HAP-1 (cell line): ENCODE results near the gene BPIFA1.
A peak's percentile ranks its signal among the peaks of the same experiment; 100 is the strongest.

Experiments used
- DNase-seq, 2 experiments: peaks; one replicate each; pipeline ENCODE4 v3.0.0-alpha.2; 2016 to 2020; ENCODE audit warnings: low spot score in 2 of 2
- H3K27me3 ChIP-seq: fragments of 250-450 bp; sonication (Bioruptor Pico); 2 replicates; pipeline ENCODE4 v1.5.1; 2020; ENCODE audit warnings: low read depth, mild to moderate bottlenecking, moderate library complexity
- H3K36me3 ChIP-seq: fragments of 250-450 bp; sonication (Bioruptor Pico); replicated peaks from 2 replicates; pipeline ENCODE4 v1.5.1; 2020; ENCODE audit warnings: mild to moderate bottlenecking
- H3K4me1 ChIP-seq: fragments of 250-450 bp; sonication (Bioruptor Pico); 2 replicates; pipeline ENCODE4 v1.5.1; 2020; ENCODE audit warnings: mild to moderate bottlenecking
- H3K4me3 ChIP-seq: fragments of 250-450 bp; sonication (Bioruptor Pico); 2 replicates; pipeline ENCODE4 v1.5.1; 2020; ENCODE audit warnings: mild to moderate bottlenecking, moderate library complexity
- H3K9me3 ChIP-seq: fragments of 250-450 bp; sonication (Bioruptor Pico); 2 replicates; pipeline ENCODE4 v1.5.1; 2020; ENCODE audit warnings: mild to moderate bottlenecking, moderate library complexity
- in situ Hi-C: fragments of 300-500 bp; cut with MboI; formaldehyde crosslinking; loops from 3 replicates; pipeline ENCODE4 v1.14.3; 2020; ENCODE audit warnings: low sequenced_read_pairs, inconsistent platforms, mixed read lengths

Gene BPIFA1

DNA sequence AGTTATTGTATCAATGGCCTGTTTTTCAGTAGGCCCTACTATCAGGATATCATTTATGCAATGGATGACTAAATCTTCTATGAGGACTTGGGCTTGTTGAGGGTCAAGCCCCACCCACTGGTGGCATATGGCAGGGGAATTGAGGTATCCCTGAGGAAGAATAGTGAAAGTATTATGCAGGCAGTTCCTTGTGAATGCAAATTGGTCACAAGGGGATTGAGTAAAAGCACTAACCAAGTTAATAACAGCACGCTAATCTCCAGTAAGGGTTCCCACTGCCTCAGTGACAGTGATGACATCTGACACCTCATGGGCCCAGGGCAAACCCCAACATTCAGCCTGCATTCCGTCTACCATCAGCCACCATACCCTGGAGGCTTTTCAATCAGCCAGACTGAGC, 14.9 kb downstream of the BPIFA1 start:
- Histone ChIP-seq H3K4me1 (no peaks in the 10 kb centered on the region), H3K4me3 (no peak overlapping the region), H3K27me3 (no peaks in the 10 kb centered on the region), H3K9me3 (no peaks in the 10 kb centered on the region), H3K36me3 (no peaks in the 10 kb centered on the region)
- in situ Hi-C loops = no loop called here
- DNase-seq = peak; percentile 33 to 38

DNA sequence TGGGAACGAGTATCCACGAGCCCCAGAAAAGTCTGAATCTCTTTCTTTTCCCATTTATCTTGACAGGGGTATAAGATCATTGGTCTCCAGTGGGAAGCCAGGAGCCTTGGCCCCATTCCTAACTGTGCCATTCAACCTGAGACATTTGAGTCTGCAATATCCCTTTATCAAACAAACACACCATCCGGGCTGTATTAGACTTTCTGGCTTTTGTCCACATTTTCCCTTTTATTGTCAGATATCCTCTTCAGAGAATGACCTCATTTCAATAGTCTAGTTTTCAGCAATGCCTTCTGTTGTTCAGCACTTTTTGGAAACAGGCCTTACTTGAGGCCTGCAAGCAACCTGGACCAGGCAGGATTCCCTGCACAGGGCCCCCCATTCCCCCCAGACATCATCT, 15.7 kb downstream of the BPIFA1 start:
- Histone ChIP-seq H3K4me3 (no peak overlapping the region), H3K27me3 (no peaks in the 10 kb centered on the region), H3K9me3 (no peaks in the 10 kb centered on the region), H3K36me3 (no peaks in the 10 kb centered on the region), H3K4me1 (no peaks in the 10 kb centered on the region)
- in situ Hi-C loops = no loop called here
- DNase-seq = no peak

DNA sequence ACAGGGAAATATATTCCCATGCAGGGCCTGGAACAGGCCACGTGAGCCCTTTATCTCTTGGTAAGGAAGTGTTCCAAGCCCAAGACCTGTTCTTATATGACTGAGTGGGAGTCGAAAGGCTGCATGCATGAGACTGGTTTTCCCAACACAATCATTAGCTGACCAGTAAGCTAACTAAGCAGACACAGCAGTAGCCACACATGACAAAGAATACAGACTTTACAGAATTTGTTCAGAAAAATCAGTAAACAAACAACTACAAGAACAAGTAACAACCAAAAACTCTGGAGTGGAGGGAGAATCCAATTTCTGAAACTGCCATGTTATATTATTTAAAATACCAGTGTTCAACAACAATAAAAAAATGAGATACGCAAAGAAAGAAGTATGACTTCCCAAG, 16.7 kb downstream of the BPIFA1 start:
- in situ Hi-C loops = no loop called here
- DNase-seq = no peak
- Histone ChIP-seq H3K27me3 (no peaks in the 10 kb centered on the region), H3K4me1 (no peaks in the 10 kb centered on the region), H3K4me3 (no peak overlapping the region), H3K9me3 (no peaks in the 10 kb centered on the region), H3K36me3 (no peaks in the 10 kb centered on the region)

DNA sequence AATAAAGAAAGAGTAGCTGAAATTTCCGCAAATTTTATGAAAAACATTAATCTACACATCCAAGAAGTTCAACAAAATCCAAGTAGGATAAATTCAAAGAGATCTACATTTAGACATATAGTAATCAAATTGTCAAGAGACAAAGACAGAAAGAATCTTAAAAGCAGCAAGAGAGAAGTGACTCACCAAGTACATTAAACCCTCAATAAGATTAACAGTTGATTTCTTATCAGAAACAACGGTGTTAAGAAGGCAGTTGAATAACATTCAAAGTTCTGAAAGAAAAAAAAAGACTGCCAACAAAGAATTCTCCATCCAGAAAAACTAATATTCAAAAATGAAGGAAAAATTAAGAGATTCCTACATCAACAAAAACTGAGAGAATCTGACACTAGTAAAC, 19.2 kb downstream of the BPIFA1 start:
- Histone ChIP-seq H3K4me1 (no peaks in the 10 kb centered on the region), H3K4me3 (no peak overlapping the region), H3K36me3 (no peaks in the 10 kb centered on the region), H3K9me3 (no peaks in the 10 kb centered on the region), H3K27me3 (no peaks in the 10 kb centered on the region)
- DNase-seq = no peak
- in situ Hi-C loops = no loop called here

DNA sequence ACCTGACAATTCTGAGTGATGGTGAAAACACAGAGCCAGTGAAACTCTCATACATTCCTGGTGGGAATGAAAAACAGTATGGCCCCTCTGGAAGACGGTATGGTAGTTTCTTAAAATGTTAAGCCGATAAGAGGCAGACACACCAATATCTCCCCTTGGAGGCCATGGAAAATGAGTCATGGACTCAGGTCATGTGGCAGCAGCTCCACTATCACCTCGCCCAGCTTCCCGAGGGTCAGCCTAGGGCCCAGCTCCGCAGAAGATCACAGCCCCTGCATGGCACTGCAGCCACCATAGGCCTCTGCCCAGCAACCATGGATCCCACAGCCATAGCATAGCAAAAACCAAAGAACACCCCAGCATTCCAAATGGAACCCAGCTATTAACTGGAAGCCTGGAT, 21.4 kb downstream of the BPIFA1 start:
- Histone ChIP-seq H3K9me3 (no peaks in the 10 kb centered on the region), H3K4me3 (no peak overlapping the region), H3K4me1 (no peaks in the 10 kb centered on the region), H3K36me3 (no peaks in the 10 kb centered on the region), H3K27me3 (no peaks in the 10 kb centered on the region; the same call in 1 of the 2 replicates)
- in situ Hi-C loops = no loop called here
- no peak for DNase-seq

DNA sequence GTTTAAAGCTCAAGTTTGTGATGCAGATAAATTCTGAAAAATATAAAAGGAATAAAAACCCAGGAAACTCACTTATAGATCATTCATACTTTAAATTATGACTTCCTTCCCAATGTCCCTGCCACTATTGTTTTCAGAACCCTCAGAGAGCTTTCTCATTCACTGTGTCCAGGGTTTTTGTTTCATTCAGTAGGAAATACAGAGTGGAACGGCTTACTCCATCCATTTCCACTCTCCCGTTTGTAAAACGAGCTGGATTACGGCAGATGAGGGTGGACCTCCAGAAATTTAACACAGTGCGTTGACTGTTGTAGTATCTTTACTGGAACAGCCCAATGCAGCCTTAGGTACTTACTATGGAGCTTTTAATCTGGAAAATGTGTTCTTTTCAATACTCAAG, 23.6 kb downstream of the BPIFA1 start:
- Histone ChIP-seq H3K4me3 (no peak overlapping the region), H3K36me3 (no peaks in the 10 kb centered on the region), H3K9me3 (no peaks in the 10 kb centered on the region), H3K4me1 (no peaks in the 10 kb centered on the region), H3K27me3 (peaks cover 2% of the 10 kb centered on the region; the same call in 1 of the 2 replicates)
- in situ Hi-C loops = no loop called here
- DNase-seq = no peak

DNA sequence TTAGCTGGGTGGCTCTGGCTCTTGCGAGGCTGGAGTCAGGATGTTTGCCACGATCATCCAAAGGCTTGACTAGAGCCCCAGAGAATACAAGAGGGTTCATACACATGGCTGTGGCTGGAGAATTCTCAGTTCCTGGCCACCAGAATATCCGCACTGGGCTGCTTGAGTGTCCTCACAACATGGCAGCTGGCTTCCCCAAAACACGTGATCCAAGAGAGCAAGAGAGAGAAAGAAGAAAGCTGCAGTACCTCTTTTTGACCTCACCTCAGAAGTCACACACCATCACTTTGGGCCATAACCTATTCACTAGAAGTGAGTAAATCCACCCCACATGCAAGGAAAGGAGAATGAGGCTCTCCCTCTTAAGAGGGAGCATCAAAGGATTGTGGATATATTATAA, 25.7 kb downstream of the BPIFA1 start:
- no peak overlapping the region for H3K4me3 ChIP-seq
- DNase-seq = no peak
- H3K27me3 ChIP-seq = peaks cover 5% of the 10 kb centered on the region; the same call in 1 of the 2 replicates
- H3K4me1 ChIP-seq = no peaks in the 10 kb centered on the region
- in situ Hi-C loops = loop anchor here (10.0 kb wide), 1 partner anchor 63 kb away; no protein-coding TSS in a partner anchor
- no peaks in the 10 kb centered on the region for H3K36me3 ChIP-seq
- no peaks in the 10 kb centered on the region for H3K9me3 ChIP-seq

DNA sequence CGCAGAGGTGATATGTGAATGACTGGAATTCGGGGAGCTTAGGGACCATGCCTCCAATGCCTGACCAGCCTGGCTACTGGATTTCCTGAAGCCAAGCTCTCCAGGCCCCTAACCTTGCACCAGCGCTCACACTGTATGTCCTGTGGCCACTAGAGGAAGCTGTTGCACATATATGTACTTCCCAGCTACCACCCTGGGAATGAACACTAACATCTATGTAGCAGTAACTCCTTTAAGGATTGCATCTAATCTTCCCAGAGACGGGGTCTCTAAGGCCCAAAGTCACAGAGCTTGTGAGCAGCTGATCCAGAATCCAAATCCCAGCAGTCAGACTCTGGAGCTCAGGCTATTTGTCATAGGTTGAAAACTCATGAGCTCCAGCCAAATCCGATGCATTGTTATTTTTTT, 26.9 kb downstream of the BPIFA1 start:
- Histone ChIP-seq H3K27me3 (peaks cover 5% of the 10 kb centered on the region; the same call in 1 of the 2 replicates), H3K4me1 (no peaks in the 10 kb centered on the region), H3K36me3 (no peaks in the 10 kb centered on the region), H3K9me3 (no peaks in the 10 kb centered on the region), H3K4me3 (no peak overlapping the region)
- peak; percentile 46 to 66 for DNase-seq
- in situ Hi-C loops = loop anchor here (10.0 kb wide), 1 partner anchor 62 kb away; no protein-coding TSS in a partner anchor

DNA sequence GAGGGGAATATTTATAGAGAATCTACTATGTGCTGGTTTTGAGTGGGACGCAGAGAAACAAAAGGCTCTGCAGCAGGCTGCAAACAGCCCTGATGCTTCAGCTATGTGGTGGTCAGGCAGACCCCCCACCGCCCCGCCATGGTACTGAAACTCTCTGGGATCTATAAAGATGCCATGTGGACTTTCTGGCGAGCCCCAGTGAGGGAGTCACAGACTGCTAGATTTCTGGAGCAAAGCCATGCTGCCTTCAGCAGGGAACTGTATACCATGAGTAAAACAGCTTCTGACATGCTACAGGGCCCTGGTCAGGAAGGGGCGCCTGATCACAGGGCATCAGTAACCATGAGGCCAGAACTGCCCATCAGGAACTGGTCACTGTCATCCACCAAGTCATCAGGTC, 28.0 kb downstream of the BPIFA1 start:
- peaks cover 5% of the 10 kb centered on the region; the same call in 1 of the 2 replicates for H3K27me3 ChIP-seq
- in situ Hi-C loops = loop anchor here (10.0 kb wide), 1 partner anchor 61 kb away; no protein-coding TSS in a partner anchor
- DNase-seq = no peak

DNA sequence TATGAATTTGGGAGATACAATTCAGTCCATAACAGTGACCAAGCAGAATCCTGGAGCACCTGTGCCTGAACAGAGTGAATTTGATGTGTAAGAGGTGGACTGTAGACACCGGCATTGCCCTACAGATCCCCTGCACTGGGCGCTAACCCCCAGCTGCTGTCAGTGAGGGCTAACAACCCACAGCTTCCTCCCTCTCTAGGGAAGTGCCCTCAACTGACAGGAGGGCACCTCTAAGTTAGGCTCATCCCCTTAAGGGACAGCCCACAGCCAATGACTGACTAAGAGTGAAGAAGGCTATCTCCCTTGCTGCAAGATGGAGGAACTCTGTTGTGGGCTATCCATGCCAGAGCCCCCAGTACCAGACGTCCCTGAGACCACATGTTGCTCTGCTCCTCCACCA, 31.9 kb downstream of the BPIFA1 start:
- peaks cover 7% of the 10 kb centered on the region; the same call in 1 of the 2 replicates for H3K27me3 ChIP-seq
- H3K9me3 ChIP-seq = no peaks in the 10 kb centered on the region
- H3K4me1 ChIP-seq = no peaks in the 10 kb centered on the region; the same call in 1 of the 2 replicates
- in situ Hi-C loops = loop anchor here (10.0 kb wide), 1 partner anchor 57 kb away; no protein-coding TSS in a partner anchor
- no peak for DNase-seq
- H3K4me3 ChIP-seq = no peak overlapping the region
- no peaks in the 10 kb centered on the region for H3K36me3 ChIP-seq

More for the DNA sequence above, 28.0 kb downstream of the BPIFA1 start:
- Histone ChIP-seq H3K36me3 (no peaks in the 10 kb centered on the region), H3K4me1 (no peaks in the 10 kb centered on the region), H3K4me3 (no peak overlapping the region), H3K9me3 (no peaks in the 10 kb centered on the region)

DNA sequence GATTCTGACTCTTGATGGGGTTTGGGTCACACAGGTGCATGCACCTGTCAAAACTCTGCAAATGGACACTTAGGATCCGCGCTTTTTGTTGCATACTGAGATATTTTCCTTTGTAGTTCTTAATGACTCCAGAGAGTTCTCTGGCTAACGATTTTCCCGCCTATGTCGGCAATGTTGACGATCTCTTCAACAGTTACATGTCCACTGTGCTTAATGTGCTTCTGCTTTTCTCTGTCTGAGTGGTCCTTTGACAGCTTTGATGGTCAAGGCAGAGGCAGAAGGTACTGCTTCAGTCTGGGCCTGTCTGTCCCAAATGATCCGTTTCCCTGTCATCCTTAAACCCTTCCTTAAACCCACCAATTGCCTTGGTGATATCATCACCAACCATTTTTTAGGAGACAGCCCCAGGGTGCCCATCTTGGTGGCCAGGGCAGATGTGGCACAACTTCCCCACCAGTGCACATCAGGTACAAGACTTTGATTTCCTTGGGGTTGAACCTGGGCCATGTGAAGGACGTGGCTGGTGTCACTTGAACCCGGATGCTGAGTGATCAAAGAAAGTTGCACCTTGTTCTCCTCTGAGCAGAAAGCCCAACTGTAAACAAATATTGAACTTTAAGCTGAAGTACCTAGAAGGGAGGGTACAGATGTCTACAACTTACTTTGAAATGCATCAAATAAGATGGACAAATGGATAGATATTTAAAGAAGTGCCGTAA, 36.5 kb downstream of the BPIFA1 start:
- in situ Hi-C loops = no loop called here
- Histone ChIP-seq H3K4me1 (no peaks in the 10 kb centered on the region; the same call in 1 of the 2 replicates), H3K27me3 (peaks cover 2% of the 10 kb centered on the region; the same call in 1 of the 2 replicates)

DNA sequence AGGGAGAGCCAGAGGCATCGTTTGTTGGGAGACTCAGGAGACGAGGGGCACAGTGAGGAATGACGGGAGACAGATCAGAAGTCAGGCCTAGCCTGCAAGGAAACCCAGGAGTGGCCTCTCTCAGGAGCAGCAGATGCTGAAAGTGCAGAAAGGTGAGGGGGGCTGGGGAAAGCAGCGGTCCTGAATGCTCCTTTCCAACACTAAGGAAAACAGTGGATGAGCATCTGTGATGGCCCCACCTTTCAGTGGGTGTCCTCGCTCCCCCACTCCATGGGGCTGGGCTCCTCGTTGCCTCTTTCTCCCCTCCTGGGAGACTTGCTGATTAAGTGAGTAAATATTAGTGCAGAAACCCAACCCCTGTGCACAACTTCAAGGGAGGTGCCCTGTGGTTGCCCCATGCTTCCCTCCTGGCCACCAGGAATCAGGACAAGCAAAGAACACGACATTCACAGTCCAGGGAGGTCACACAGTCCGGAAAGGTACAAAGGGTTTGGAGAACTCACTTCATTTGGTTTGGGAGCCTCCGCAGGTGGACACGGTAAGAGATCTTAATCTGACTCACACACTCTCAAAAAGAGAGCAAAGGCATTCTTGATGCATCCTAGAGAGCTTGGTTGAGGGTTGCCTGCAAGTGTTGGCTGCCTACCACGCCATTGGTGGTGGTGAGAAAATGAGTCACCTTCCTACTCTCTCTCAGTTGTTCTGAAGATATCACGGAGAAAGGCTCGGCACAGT, 37.5 kb downstream of the BPIFA1 start:
- no peak for DNase-seq
- Histone ChIP-seq H3K9me3 (no peaks in the 10 kb centered on the region), H3K36me3 (no peaks in the 10 kb centered on the region), H3K4me3 (no peak overlapping the region), H3K27me3 (peaks cover 2% of the 10 kb centered on the region; the same call in 1 of the 2 replicates), H3K4me1 (peaks cover 6% of the 10 kb centered on the region)
- in situ Hi-C loops = no loop called here

More for the DNA sequence above, 36.5 kb downstream of the BPIFA1 start:
- H3K4me3 ChIP-seq = no peak overlapping the region
- no peaks in the 10 kb centered on the region for H3K9me3 ChIP-seq
- H3K36me3 ChIP-seq = no peaks in the 10 kb centered on the region
- DNase-seq = no peak

DNA sequence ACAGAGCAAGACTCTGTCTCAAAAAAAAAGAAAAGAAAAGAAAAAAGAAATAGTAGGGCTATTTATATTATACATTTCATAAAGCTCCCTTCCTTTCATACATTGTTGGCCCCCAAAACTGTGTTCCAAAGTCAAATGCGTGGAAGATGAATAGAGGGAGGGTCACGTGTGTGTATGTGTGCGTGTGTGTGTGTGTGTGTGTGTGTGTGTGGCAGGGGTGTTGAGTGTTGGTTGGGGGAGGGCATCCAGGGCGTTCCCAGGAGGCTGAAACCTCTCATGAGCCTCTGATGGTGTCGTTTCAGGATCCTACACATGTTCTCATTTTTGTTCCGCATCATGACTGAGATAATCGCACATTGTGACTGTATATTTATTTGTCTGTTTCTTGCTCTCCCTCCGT, 39.4 kb downstream of the BPIFA1 start:
- H3K27me3 ChIP-seq = no peaks in the 10 kb centered on the region
- in situ Hi-C loops = no loop called here
- no peaks in the 10 kb centered on the region for H3K9me3 ChIP-seq
- peaks cover 9% of the 10 kb centered on the region for H3K4me1 ChIP-seq
- DNase-seq = no peak
- no peak overlapping the region for H3K4me3 ChIP-seq
- H3K36me3 ChIP-seq = no peaks in the 10 kb centered on the region

DNA sequence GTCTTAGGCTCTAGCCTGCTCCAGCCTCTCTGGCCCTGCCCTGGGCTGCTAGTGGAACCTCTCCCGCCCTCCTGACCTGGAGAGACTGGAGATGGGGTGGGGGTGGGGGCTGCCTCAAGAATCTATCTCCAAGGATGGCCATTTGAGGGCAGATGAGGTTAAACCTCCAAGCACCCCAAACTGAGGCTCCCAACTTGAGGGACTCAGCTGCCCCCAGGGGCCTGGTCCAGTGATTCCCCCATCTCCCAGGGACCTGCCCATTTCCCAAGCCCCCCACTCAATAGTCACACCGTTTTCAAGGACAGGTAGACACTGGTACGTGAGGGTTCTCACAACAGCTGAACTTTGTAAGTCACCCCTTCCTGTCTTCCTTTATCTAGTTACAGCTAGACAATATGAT, 40.1 kb downstream of the BPIFA1 start:
- in situ Hi-C loops = no loop called here
- no peaks in the 10 kb centered on the region for H3K36me3 ChIP-seq

More for the DNA sequence above, 40.1 kb downstream of the BPIFA1 start:
- no peak for DNase-seq
- Histone ChIP-seq H3K27me3 (no peaks in the 10 kb centered on the region), H3K4me1 (peaks cover 9% of the 10 kb centered on the region), H3K4me3 (no peak overlapping the region), H3K9me3 (no peaks in the 10 kb centered on the region)
